ENCODE measurements around the gene PRSS50. TPM values are rescaled to one million over a fixed set of nuclear protein-coding genes. Genes with fewer than 3 reads are reported as not detected.

The PRSS50 gene
- total RNA-seq, 1 donor from 2014 or later, result not detected

DNA sequence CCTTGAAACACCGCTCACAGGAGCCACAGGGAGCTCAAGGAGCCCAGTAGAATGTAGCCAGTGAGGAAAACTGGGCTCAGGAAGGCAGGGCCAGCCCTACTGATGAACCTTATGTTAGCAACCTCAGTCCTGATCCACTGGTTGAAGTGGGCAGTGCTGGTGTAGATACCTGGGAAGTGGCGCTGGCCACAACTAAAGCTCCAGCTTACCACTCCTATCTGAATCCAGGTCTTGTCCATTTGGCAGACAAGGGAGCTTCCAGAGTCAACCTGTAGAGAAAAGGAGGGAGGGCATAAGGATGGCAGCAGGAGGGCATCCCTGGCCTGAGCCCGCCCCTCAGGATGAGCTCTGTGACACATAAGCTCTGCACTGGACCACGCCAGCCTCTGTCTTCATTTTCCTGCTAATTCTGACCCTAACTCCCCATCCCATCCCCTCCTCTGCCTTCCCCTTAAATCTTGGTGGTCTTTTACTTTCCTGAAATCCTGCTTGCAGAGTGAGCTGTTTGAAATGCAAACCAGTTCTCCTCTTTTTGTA lies 2.1 kb upstream of the PRSS50 start:
- H3K27me3 Mint-ChIP-seq (ENCODE audit: low read depth), result peaks cover 7% of the 10 kb centered on the region
- H3K36me3 Mint-ChIP-seq (ENCODE audit: low read depth), result no peaks in the 10 kb centered on the region
- H3K4me3 Mint-ChIP-seq (ENCODE audit: low read depth), result no peak overlapping the region
- intact Hi-C loops (cut with micrococcal nuclease), result no loop called here
- H3K4me1 Mint-ChIP-seq (ENCODE audit: low read depth), result peaks cover 3% of the 10 kb centered on the region
- no peak for DNase-seq (ENCODE audit: low spot score)
- peaks cover 4% of the 10 kb centered on the region for H3K9me3 Mint-ChIP-seq
- no peak overlapping the region for H3K27ac Mint-ChIP-seq

DNA sequence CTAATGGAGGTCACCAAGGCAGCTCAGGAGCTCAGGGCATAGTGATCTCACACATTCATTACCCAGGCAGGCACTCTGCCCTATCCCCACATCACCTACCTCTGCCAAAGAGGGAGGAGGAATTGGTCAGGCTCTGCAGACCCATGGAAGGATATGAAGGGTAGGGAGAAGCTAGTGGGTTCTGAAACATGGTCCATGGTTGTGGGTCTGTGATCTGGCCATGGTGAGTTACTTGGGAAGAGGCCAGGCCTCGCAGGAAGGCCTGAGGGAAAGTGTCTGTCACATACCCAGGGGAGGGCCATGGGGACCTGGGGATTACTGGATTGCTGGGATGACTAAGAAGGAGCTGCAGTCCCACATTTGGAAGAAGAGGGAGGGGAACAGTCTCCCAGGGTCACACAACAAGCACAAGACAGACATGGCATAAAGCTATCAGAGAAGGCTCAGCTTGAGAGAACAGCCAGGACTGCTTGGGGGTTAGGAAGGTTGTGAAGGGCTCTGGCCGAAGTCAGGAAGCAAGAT lies 1.4 kb upstream of the PRSS50 start:
- intact Hi-C loops (cut with micrococcal nuclease), result no loop called here
- DNase-seq (ENCODE audit: low spot score), result no peak
- Mint-ChIP-seq H3K4me3 (ENCODE audit: low read depth) (no peak overlapping the region), H3K9me3 (peaks cover 4% of the 10 kb centered on the region), H3K27ac (no peak overlapping the region), H3K27me3 (ENCODE audit: low read depth) (peaks cover 7% of the 10 kb centered on the region), H3K4me1 (ENCODE audit: low read depth) (peaks cover 2% of the 10 kb centered on the region), H3K36me3 (ENCODE audit: low read depth) (no peaks in the 10 kb centered on the region)

DNA sequence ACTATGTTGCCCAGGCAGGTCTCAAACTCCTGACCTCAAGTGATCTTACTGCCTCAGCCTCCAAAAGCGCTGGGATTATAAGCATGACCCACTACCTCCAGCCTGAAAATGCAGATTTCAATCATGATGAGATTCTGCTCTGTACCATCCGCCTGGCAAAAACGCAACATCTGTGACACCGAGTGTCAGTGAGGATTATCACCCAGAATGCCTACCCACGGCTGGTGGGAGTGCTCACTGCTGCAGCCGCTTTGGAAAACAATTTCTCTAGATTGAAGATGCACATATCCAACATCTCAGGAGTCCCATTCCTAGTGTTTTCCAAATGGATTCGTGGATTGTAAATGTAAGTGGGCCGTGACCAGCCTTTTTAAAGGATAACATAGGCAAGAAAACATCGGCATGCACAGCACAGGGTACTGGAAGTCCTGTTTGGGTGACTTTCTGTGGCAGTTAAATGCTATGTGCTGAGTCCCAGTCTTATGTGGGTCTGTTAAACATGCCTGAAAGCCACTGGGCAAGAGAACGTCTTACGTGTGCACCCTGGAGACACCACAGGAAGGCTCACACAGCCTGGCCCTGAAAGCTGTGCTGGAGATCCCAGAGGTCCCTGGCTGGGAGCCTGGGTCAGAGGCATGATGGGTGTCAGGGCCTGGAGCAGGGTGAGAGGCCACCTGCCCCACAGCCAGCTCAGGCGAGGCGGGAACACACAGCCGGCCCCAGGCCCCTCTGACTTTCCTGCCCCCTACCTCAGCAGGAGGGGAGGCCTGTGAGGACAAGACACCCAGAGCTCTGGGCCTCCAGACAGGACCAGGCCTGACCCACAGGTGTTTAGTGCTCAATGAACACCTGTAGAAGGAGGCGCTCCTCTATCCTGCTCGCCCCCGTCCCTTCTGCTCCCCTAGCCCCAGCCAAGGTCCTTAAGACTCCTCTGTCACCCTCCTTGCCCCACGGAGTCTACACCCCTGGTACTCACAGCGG lies 918 bp downstream of the PRSS50 start:
- no peak overlapping the region for H3K4me3 Mint-ChIP-seq (ENCODE audit: low read depth)
- peaks cover 4% of the 10 kb centered on the region for H3K9me3 Mint-ChIP-seq
- DNase-seq (ENCODE audit: low spot score), result no peak
- no peaks in the 10 kb centered on the region for H3K4me1 Mint-ChIP-seq (ENCODE audit: low read depth)
- no peak overlapping the region for H3K27ac Mint-ChIP-seq
- intact Hi-C loops (cut with micrococcal nuclease), result no loop called here
- H3K27me3 Mint-ChIP-seq (ENCODE audit: low read depth), result peaks cover 7% of the 10 kb centered on the region
- H3K36me3 Mint-ChIP-seq (ENCODE audit: low read depth), result no peaks in the 10 kb centered on the region

DNA sequence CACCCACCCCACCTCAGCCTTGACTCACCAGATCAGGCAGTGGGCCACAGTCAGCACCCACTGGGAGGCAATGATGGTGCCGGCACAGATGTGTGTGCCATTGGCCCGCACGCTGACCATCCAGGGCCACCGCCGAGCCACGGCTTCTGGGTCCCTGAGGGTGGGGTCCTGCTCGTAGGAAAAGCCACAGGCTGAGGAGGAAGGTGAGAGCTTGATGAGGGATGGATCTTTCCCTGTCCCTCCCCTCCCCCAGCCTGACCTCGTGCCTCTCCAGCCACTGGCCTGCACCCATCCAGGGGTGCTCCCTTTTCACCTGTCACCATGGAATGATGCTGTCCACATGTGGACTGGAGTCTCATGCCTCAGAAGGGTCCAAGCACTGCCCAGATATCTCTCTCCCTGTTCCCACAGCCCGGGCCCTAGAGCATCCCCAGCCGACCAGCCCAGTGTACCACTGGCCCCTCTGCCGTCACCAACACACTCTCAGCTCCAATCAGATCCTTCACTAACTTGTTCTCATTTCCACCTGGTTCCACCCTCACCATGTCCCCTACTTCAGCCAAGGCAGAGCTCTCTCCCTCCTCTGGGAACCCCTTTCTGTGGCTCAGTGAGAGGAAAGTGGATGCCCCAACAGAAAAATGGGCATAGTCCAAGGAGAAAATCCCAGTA lies 2.0 kb downstream of the PRSS50 start:
- Mint-ChIP-seq H3K36me3 (ENCODE audit: low read depth) (no peaks in the 10 kb centered on the region), H3K4me1 (ENCODE audit: low read depth) (no peaks in the 10 kb centered on the region), H3K9me3 (no peaks in the 10 kb centered on the region), H3K4me3 (ENCODE audit: low read depth) (no peak overlapping the region), H3K27ac (no peak overlapping the region), H3K27me3 (ENCODE audit: low read depth) (peaks cover 6% of the 10 kb centered on the region)
- DNase-seq (ENCODE audit: low spot score), result no peak
- intact Hi-C loops (cut with micrococcal nuclease), result no loop called here

DNA sequence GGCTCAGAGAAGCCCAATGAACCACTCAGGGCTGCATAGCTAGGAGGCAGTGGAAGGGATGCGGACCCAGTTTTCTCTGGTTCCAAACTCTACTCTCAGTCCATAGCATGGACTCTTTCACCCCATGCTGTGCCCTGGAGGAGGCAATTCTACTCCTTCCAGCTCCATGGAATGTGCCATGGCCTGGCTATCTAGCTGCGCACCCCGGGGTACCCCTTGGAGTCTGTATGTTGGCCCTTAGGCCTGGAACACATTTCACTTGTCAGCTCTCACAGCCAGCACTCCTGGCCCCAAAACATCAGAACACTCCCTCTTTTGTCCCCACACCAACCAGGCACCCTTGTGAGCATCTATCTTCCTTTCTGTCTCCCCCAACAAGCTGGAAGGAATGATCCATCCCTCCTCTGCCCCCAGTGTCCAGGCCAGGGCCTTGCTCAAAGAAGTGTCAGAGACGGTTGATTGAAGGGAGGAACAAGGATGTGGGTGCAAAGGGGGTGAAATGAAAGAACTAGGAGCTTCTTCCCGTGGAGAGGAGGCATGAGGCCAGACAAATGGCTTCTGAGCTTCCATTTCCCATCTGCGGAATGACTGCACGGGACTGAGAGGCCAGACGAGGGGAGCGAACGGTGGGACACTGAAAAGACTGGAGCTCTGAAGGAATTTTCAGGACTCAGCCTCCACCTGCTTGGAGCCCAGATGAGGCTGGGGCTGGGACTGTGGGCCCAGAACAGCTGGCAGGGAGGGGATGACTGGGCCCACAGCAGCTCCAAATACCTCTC lies 2.8 kb downstream of the PRSS50 start:
- peaks cover 6% of the 10 kb centered on the region for H3K27me3 Mint-ChIP-seq (ENCODE audit: low read depth)
- H3K4me1 Mint-ChIP-seq (ENCODE audit: low read depth), result no peaks in the 10 kb centered on the region
- no peaks in the 10 kb centered on the region for H3K9me3 Mint-ChIP-seq
- no peak for DNase-seq (ENCODE audit: low spot score)
- H3K27ac Mint-ChIP-seq, result no peak overlapping the region
- no peak overlapping the region for H3K4me3 Mint-ChIP-seq (ENCODE audit: low read depth)
- intact Hi-C loops (cut with micrococcal nuclease), result no loop called here
- no peaks in the 10 kb centered on the region for H3K36me3 Mint-ChIP-seq (ENCODE audit: low read depth)

DNA sequence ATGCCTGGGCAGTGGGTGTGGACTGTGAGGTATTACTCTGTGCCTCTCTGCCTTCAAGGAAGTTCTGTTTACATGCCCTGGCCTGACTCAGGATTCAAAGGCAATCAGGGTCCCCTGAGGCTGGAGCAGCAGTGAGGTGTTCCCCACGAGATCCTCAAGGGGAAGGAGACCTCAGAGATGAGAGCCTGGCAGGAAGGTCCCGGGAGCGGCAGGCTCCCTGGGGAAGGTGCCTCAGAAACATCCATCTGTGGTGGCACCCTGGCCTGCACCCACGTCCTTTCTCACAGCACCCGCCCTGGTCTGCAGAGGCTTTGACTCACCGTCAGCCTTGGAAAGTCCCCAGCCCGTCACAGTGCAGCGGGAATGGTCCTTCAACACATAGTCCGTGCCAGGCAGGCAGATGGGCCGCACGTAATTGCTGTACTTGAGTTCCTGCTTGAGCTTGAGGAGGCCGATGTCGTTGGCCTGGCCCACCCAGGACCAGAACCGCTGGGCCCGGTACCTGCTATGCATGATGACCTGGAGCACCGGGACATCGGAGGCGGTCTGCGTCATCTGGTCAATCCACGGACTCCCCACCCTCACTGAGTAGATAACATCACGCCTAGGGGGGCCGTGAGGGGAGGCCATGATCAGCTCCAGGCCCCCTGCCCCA lies 3.6 kb downstream of the PRSS50 start:
- Mint-ChIP-seq H3K9me3 (no peaks in the 10 kb centered on the region), H3K36me3 (ENCODE audit: low read depth) (no peaks in the 10 kb centered on the region), H3K27me3 (ENCODE audit: low read depth) (peaks cover 2% of the 10 kb centered on the region), H3K4me3 (ENCODE audit: low read depth) (no peak overlapping the region), H3K27ac (no peak overlapping the region), H3K4me1 (ENCODE audit: low read depth) (no peaks in the 10 kb centered on the region)
- no peak for DNase-seq (ENCODE audit: low spot score)
- intact Hi-C loops (cut with micrococcal nuclease), result no loop called here

DNA sequence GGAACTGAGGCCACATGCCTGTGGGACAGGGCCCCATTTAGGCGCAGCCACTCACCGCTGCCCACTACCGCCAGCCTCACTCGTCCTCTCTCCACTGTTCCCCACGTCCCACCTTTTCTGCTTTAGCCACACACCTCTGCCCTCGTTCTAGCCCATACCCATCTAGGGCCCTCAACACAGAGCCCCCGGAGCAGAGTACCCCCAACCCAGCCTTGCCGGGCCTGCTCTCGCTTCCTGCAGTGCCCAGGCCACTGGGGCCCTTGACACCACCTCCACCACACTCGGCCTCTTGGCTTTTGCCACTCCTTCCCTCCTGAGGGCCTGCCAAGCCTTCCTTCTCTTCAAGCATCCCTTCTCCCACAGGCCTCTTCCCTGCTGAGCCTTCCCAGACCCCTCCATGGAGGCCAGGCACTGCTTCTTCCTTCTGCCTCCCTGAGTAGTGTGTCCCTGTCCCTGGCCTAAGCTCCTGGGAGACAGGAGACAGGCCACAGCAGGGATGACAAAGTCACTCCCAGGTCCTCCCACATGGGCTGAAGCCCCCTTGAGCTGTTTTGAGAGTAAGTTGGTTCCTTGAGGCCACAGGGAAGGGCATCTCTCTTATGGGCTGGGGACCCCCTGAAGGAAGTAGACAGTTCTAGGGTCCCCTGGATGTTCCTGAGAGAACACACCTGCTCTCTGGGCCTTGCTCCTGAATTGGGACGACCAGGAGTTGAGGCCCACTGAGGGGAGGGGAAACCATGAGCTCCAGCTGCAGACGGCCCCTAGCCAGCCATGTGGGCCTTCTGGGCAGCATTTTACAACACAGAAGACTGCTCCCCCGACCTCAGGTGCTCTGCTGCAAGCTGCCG lies 4.4 kb downstream of the PRSS50 start:
- Mint-ChIP-seq H3K9me3 (no peaks in the 10 kb centered on the region), H3K27ac (no peak overlapping the region), H3K36me3 (ENCODE audit: low read depth) (no peaks in the 10 kb centered on the region), H3K27me3 (ENCODE audit: low read depth) (no peaks in the 10 kb centered on the region), H3K4me3 (ENCODE audit: low read depth) (no peak overlapping the region), H3K4me1 (ENCODE audit: low read depth) (no peaks in the 10 kb centered on the region)
- intact Hi-C loops (cut with micrococcal nuclease), result no loop called here
- no peak for DNase-seq (ENCODE audit: low spot score)

DNA sequence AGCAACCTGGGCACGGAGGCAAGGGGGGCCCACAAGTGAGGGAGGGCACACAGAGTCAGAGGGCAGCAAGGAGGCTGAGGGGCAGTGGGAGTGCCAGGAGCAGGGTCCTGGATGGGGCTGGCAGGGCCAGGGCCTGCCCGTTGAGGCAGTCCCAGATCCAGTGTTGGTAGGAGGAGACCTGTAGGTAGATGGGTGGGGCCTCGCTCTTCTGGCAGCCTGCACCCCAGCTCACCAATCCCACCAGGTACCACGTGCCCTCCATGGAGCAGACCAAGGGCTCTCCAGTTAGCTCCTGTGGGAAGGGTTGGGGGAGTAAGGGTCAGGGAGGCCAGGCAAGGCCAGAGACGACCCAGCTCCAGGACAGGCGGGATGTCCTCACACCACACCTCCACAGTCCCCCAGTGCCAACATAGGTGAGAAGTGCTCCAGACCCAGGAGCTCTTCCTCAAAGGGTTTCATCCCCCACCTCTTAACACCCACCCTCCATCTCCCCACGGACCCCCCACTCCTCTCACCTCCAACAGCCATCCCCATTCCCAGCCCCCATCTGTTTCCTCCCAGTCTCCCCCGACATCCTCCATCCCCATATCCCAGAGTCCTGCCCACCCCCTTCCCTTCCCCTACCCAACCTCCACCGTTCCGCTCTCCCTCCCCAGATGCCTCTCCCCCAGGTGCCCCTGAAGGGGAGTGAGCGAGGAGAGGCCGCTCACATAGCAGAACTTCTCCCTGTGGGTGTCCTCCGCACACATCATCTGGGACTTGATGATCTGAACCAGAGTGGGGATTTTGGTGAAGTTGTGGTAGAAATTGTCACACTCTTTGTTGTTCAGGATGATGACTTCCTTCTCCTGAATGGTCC lies 5.2 kb downstream of the PRSS50 start:
- H3K27ac Mint-ChIP-seq, result no peak overlapping the region
- no peak for DNase-seq (ENCODE audit: low spot score)
- H3K4me1 Mint-ChIP-seq (ENCODE audit: low read depth), result no peaks in the 10 kb centered on the region
- intact Hi-C loops (cut with micrococcal nuclease), result no loop called here
- no peak overlapping the region for H3K4me3 Mint-ChIP-seq (ENCODE audit: low read depth)
- no peaks in the 10 kb centered on the region for H3K36me3 Mint-ChIP-seq (ENCODE audit: low read depth)
- H3K27me3 Mint-ChIP-seq (ENCODE audit: low read depth), result no peaks in the 10 kb centered on the region
- H3K9me3 Mint-ChIP-seq, result no peaks in the 10 kb centered on the region

DNA sequence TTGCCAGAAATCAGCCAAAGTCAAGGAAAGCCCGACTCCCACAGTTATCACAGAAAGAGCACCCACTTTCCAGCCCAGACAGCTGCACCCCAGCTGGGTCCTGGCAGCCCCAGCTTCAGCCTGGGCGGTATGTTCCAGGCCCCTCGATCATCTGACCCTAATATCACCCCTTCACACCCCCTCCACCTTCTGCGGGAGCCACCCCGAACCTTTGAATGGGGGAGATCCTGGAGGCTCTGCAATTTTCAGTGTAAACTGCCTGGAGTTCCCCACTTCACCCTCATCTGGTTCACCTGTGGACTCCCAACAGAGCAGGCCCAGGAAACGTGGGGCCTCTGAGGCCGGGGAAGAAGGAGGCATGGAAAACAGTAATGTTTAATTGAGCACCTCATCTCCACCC lies 5.9 kb downstream of the PRSS50 start:
- Mint-ChIP-seq H3K27ac (no peak overlapping the region), H3K36me3 (ENCODE audit: low read depth) (no peaks in the 10 kb centered on the region), H3K27me3 (ENCODE audit: low read depth) (no peaks in the 10 kb centered on the region), H3K4me3 (ENCODE audit: low read depth) (no peak overlapping the region), H3K4me1 (ENCODE audit: low read depth) (no peaks in the 10 kb centered on the region), H3K9me3 (no peaks in the 10 kb centered on the region)
- intact Hi-C loops (cut with micrococcal nuclease), result no loop called here
- no peak for DNase-seq (ENCODE audit: low spot score)

DNA sequence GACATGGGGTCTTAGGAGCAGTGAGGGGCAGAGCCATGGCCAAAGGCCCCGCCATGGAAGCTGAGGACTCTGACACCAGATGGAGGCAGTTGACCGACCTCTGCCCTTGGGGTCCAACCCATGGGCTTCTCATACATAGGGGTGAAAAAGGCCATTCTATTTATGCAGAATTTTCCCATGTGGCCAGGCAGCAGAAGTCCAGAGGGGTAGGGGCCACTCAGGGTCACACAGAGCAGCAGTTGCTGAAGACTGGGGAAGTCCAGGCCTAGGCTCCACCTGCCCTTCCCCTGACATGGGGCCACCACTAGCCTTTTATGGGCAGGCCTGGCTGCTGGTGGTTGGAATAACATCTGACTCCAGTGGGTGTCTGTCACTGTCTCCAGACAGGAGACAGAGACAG lies 6.4 kb downstream of the PRSS50 start:
- Mint-ChIP-seq H3K27ac (no peak overlapping the region), H3K9me3 (no peaks in the 10 kb centered on the region), H3K27me3 (ENCODE audit: low read depth) (no peaks in the 10 kb centered on the region), H3K36me3 (ENCODE audit: low read depth) (no peaks in the 10 kb centered on the region), H3K4me3 (ENCODE audit: low read depth) (no peak overlapping the region), H3K4me1 (ENCODE audit: low read depth) (no peaks in the 10 kb centered on the region)
- DNase-seq (ENCODE audit: low spot score), result no peak
- intact Hi-C loops (cut with micrococcal nuclease), result no loop called here
